GM20000 (cell line): ENCODE data around the gene OPN3.
"Not testable (repeated sequence)": the region's sequence is repeated elsewhere in the genome, so short reads cannot be mapped to it uniquely, and the experiment has no call there.

Experiments
- DNase-seq: peaks from one replicate; pipeline ENCODE4 v3.0.0; 2012; ENCODE audit warnings: low spot score
- TF ChIP-seq, protein P1 (sequence below): IDR thresholded peaks from 2 replicates; pipeline ENCODE4 v1.5.1; 2012; ENCODE audit warnings: mild to moderate bottlenecking, control low read depth; ENCODE audit errors: extremely low read depth, missing control alignments

Gene OPN3

GRCh38 chr1:241678536-241678935 is 38.4 kb upstream of the OPN3 start:
- TF ChIP-seq, protein P1, sequence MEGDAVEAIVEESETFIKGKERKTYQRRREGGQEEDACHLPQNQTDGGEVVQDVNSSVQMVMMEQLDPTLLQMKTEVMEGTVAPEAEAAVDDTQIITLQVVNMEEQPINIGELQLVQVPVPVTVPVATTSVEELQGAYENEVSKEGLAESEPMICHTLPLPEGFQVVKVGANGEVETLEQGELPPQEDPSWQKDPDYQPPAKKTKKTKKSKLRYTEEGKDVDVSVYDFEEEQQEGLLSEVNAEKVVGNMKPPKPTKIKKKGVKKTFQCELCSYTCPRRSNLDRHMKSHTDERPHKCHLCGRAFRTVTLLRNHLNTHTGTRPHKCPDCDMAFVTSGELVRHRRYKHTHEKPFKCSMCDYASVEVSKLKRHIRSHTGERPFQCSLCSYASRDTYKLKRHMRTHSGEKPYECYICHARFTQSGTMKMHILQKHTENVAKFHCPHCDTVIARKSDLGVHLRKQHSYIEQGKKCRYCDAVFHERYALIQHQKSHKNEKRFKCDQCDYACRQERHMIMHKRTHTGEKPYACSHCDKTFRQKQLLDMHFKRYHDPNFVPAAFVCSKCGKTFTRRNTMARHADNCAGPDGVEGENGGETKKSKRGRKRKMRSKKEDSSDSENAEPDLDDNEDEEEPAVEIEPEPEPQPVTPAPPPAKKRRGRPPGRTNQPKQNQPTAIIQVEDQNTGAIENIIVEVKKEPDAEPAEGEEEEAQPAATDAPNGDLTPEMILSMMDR = no peak

DNA sequence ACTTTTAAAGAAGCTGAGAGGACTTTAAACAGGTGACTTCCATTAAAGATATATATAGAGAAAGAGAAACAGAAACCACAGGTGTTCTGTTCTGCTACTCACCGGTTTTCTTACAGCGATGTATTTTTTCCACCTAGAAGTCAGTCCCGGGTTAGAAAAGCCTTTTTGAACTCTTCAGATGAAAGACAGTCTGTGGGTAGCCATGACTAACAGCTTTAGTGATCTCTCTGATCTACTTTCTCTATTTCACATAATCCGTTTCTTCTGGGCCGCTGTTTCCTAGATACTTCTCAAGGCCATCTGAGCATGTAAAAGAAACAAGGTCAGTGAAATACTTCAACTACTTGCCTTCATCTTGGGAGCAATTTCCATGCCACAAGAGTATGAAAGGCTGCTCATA is 37.0 kb upstream of the OPN3 start:
- TF ChIP-seq, protein P1 = no peak
- DNase-seq = peak; percentile 54

More at GRCh38 chr1:241678536-241678935, 38.4 kb upstream of the OPN3 start:
- no peak for DNase-seq

DNA sequence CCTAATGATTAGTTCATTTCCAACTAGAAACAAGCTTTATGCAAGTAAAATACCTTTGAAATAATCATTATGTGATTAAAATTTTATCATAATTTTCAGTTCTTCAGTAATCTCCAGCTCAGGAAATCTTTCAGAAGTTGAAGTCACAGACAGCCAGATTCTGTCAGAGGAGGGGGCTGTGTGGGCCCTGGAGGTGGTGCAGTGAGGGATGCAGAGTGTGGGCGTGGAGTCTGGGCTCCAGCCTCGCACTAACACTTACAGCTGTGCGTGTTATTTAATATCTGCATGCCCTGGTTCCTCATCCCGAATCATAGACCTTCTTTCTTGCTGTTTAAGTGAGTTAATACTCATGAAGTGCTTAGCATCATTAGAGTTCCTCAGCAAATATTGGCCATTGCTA is 35.8 kb upstream of the OPN3 start:
- peak; percentile 11 for DNase-seq
- TF ChIP-seq, protein P1 = no peak

DNA sequence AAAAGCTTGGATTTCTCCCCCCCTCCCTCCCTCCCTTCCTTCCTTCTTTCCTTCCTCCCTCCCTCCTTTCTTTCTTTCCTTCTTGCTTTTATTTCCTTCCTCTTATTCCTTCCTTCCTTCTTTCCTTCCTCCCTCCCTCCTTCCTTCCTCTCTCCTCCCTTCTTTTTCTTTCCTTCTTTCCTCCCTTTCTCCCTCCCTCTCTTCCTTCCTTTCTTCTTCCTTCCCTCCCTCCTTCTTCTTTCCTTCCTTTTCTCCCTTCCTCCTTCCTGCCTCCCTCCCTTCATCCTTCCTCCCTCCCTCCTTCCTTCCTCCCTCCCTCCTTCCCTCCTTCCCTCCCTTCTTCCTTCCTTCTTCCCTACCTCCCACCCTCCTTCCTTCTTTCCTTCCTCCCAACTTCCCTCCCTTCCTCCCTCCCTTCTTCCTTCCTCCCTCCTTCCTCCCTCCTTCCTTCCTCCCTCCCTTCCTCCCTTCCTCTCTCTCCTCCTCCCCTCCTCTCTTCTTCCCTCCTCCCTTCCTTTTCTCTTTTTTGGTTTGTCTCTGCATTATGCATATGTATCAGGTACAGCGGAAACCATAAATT is 34.7 kb upstream of the OPN3 start:
- DNase-seq = no peak

GRCh38 chr1:241672301-241672700 is 32.1 kb upstream of the OPN3 start:
- TF ChIP-seq, protein P1 = no peak
- no peak for DNase-seq

More for the DNA sequence above, 34.7 kb upstream of the OPN3 start:
- TF ChIP-seq, protein P1 = no peak

DNA sequence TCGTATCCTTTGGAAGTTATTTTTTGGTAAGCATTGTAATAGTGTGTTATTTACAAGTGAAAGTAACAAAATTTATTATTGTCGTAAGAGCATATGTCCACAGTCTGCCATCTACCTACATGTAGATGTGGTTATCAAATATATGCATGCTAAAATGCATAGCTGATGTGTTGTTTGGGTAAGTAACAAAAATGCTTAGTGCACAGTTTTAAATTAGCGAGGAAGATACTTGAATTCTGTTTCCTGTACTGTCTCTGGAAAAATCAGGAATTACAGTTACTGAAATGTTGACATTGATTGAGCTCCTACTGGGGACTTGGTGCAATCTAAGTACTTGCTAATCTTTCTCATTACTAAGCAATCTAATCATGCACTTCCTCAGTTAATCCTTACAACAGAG is 26.2 kb upstream of the OPN3 start:
- TF ChIP-seq, protein P1 = no peak
- no peak for DNase-seq

DNA sequence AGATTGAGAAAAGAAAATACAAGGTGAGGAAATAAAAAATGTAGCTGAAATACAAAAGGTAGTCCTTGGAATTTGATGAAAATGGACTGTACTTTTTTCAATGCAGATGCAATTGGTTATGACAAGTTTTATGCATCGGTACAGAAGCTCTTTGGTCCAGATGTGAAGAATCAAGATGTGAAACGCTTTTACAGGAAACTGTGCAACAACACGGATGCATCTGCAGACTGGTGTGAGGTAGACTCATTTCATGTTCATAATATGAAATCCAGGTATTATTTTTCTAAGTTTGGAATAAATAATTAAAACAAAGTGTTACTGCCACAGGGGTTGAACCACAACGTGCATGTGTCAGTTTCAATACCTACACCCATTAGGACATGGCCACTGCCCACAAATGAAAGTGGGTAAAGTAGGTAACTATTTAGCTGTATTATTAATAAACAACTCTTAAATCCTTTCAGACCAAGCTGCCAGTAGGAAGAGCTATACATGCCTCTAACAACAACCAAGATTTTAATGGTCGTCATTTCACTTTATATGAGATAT is 20.3 kb upstream of the OPN3 start:
- no peak for DNase-seq
- TF ChIP-seq, protein P1 = no peak

GRCh38 chr1:241659016-241659415 is 18.8 kb upstream of the OPN3 start:
- DNase-seq = not testable (repeated sequence)
